Dendritic cell treated with granulocyte-macrophage colony-stimulating factor and Interleukin-4, amounts not matched to agents 40 ng/mL and 50 ng/mL, for 4 days (primary cell): ENCODE measurements around the gene ZNF648.
"Not testable (repeated sequence)": the region's sequence is repeated elsewhere in the genome, so short reads cannot be mapped to it uniquely, and the experiment has no call there.

Source experiments
- H3K27ac Mint-ChIP-seq: one replicate; pipeline ENCODE4 v1.8.0; 2022; ENCODE audit warnings: mild to moderate bottlenecking, mixed read lengths
- H3K27me3 Mint-ChIP-seq: one replicate; pipeline ENCODE4 v1.8.0; 2022; ENCODE audit warnings: mild to moderate bottlenecking, mixed read lengths
- H3K36me3 Mint-ChIP-seq: one replicate; pipeline ENCODE4 v1.8.0; 2022; ENCODE audit warnings: low read depth, mixed read lengths
- H3K4me1 Mint-ChIP-seq: one replicate; pipeline ENCODE4 v1.8.0; 2022; ENCODE audit warnings: low read depth, mixed read lengths
- H3K4me3 Mint-ChIP-seq: one replicate; pipeline ENCODE4 v1.8.0; 2022; ENCODE audit warnings: mild to moderate bottlenecking, moderate library complexity, mixed read lengths
- H3K9me3 Mint-ChIP-seq: one replicate; pipeline ENCODE4 v1.8.0; 2022; ENCODE audit warnings: mixed read lengths
- intact Hi-C: fragments of 100-400 bp; cut with micrococcal nuclease; formaldehyde crosslinking; loops from one replicate; pipeline ENCODE4 v1.15.0; 2022

Gene ZNF648

DNA sequence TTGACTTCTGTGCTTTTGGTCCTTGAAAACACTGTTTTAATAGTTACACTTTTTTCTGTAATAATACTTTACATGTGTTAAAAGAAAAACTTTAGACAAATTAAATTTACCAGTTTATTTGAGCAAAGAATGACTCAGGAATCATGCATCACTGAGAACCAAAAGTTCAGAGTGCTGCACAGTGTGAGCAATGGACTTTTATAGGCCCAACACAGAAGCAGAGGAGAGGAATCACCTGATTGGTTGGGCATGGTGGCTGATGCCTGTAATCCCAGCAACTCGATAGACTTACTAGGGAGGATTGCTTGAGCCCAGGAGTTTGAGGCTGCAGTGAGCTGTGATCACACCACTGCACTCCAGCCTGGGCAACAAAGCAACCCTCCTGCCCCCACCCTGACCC lies 29.3 kb downstream of the ZNF648 start:
- peaks cover 10% of the 10 kb centered on the region for H3K4me1 Mint-ChIP-seq
- peaks cover 6% of the 10 kb centered on the region for H3K36me3 Mint-ChIP-seq
- no peak overlapping the region for H3K4me3 Mint-ChIP-seq
- no peaks in the 10 kb centered on the region for H3K9me3 Mint-ChIP-seq
- H3K27ac Mint-ChIP-seq, result no peak overlapping the region
- intact Hi-C loops, result loop anchor here (5.0 kb wide), 1 partner anchor 755 kb away; the partner anchor contains the start of gene NPL
- H3K27me3 Mint-ChIP-seq, result peaks cover 2% of the 10 kb centered on the region

- Mint-ChIP-seq H3K27ac (peak overlapping the region; percentile 78), H3K9me3 (no peaks in the 10 kb centered on the region), H3K36me3 (peaks cover 6% of the 10 kb centered on the region), H3K4me1 (peaks cover 10% of the 10 kb centered on the region), H3K4me3 (peak overlapping the region; percentile 86), H3K27me3 (peaks cover 2% of the 10 kb centered on the region)
- intact Hi-C loops, result loop anchor here (5.0 kb wide), 1 partner anchor 758 kb away; the partner anchor contains the start of gene NPL
These were observed 31.9 kb downstream of the ZNF648 start for GRCh38 chr1:182029379-182030331.

GRCh38 chr1:182029002-182029378 lies 32.5 kb downstream of the ZNF648 start:
- peak overlapping the region; percentile 86 for H3K4me3 Mint-ChIP-seq
- H3K9me3 Mint-ChIP-seq, result no peaks in the 10 kb centered on the region
- peaks cover 10% of the 10 kb centered on the region for H3K4me1 Mint-ChIP-seq
- peaks cover 6% of the 10 kb centered on the region for H3K36me3 Mint-ChIP-seq
- H3K27me3 Mint-ChIP-seq, result peaks cover 2% of the 10 kb centered on the region
- peak overlapping the region; percentile 78 for H3K27ac Mint-ChIP-seq
- intact Hi-C loops, result no loop called here

GRCh38 chr1:182015360-182015759 lies 46.2 kb downstream of the ZNF648 start:
- peaks cover 20% of the 10 kb centered on the region for H3K9me3 Mint-ChIP-seq

DNA sequence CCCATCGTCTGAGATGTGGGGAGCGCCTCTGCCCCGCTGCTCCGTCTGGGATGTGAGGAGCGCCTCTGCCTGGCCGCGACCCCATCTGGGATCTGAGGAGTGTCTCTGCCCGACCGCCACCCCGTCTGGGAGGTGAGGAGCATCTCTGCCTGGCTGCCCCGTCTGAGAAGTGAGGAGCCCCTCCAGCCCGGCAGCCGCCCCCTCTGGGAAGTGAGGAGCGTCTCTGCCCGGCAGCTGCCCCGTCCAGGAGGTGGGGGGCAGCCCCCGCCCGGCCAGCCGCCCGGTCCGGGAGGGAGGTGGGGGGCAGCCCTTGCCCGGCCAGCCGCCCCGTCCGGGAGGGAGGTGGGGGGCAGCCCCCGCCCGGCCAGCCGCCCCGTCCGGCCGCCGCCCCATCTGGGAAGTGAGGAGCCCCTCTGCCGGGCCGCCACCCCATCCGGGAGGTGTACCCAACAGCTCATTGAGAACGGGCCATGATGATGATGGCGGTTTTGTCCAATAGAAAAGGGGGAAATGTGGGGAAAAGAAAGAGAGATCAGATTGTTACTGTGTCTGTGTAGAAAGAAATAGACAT lies 50.6 kb downstream of the ZNF648 start:
- H3K36me3 Mint-ChIP-seq, H3K4me3 Mint-ChIP-seq, H3K27me3 Mint-ChIP-seq, H3K27ac Mint-ChIP-seq, H3K4me1 Mint-ChIP-seq, intact Hi-C loops: not testable (repeated sequence)
- H3K9me3 Mint-ChIP-seq, result peaks cover 30% of the 10 kb centered on the region

More at GRCh38 chr1:182015360-182015759, 46.2 kb downstream of the ZNF648 start:
- H3K27me3 Mint-ChIP-seq, result peaks cover 6% of the 10 kb centered on the region
- intact Hi-C loops, result no loop called here
- no peak overlapping the region for H3K4me3 Mint-ChIP-seq
- no peaks in the 10 kb centered on the region for H3K36me3 Mint-ChIP-seq
- no peak overlapping the region for H3K27ac Mint-ChIP-seq
- no peaks in the 10 kb centered on the region for H3K4me1 Mint-ChIP-seq

- intact Hi-C loops, H3K27ac Mint-ChIP-seq, H3K4me1 Mint-ChIP-seq, H3K36me3 Mint-ChIP-seq, H3K27me3 Mint-ChIP-seq, H3K4me3 Mint-ChIP-seq: not testable (repeated sequence)
- peaks cover 22% of the 10 kb centered on the region for H3K9me3 Mint-ChIP-seq
These were observed 56.1 kb downstream of the ZNF648 start for GRCh38 chr1:182005398-182005797.

- intact Hi-C loops, result no loop called here
- H3K27ac Mint-ChIP-seq, result no peak overlapping the region
- peaks cover 1% of the 10 kb centered on the region for H3K27me3 Mint-ChIP-seq
- H3K36me3 Mint-ChIP-seq, result no peaks in the 10 kb centered on the region
- no peaks in the 10 kb centered on the region for H3K4me1 Mint-ChIP-seq
- H3K4me3 Mint-ChIP-seq, result no peak overlapping the region
- peaks cover 18% of the 10 kb centered on the region for H3K9me3 Mint-ChIP-seq
These were observed 56.9 kb downstream of the ZNF648 start for GRCh38 chr1:182004601-182005000.
